ENCODE results near the gene YKT6. TPM values are rescaled to one million over a fixed set of nuclear protein-coding genes. Genes with fewer than 3 reads are reported as not detected.

Gene YKT6
- total and polyA plus RNA-seq, 8 donors: 57.0 to 88.2 (median 65.4) TPM

- intact Hi-C loops (cut with DNase I): no loop called here
- ATAC-seq: no peak
- no peak for TF ChIP-seq CTCF (IDR thresholded peaks at IDR 0.05)
- Histone ChIP-seq H3K36me3 (no peaks in the 10 kb centered on the region), H3K4me3 (no peak overlapping the region), H3K27me3 (peaks cover 0 to 2% of the 10 kb centered on the region in 2 donors), H3K9me3 (no peaks in the 10 kb centered on the region), H3K4me1 (no peaks in the 10 kb centered on the region), H3K27ac (no peak overlapping the region)
- DNase-seq: no peak
Observed at GRCh38 chr7:44153948-44154335, 46.8 kb upstream of the YKT6 start.

- Histone ChIP-seq H3K36me3 (no peaks in the 10 kb centered on the region), H3K27ac (no peak overlapping the region), H3K4me3 (no peak overlapping the region), H3K27me3 (no peaks in the 10 kb centered on the region), H3K4me1 (no peaks in the 10 kb centered on the region), H3K9me3 (no peaks in the 10 kb centered on the region)
- ATAC-seq (no peak), DNase-seq (no peak)
- intact Hi-C loops (cut with DNase I): no loop called here
- no peak for TF ChIP-seq CTCF (IDR thresholded peaks at IDR 0.05)
Observed at GRCh38 chr7:44154703-44155102, 46.1 kb upstream of the YKT6 start.

GRCh38 chr7:44155191-44156185 is 45.3 kb upstream of the YKT6 start:
- Histone ChIP-seq H3K4me3 (no peak overlapping the region), H3K4me1 (no peaks in the 10 kb centered on the region), H3K9me3 (no peaks in the 10 kb centered on the region), H3K27me3 (no peaks in the 10 kb centered on the region), H3K36me3 (no peaks in the 10 kb centered on the region), H3K27ac (no peak overlapping the region)
- intact Hi-C loops (cut with DNase I): no loop called here
- TF ChIP-seq CTCF (IDR thresholded peaks at IDR 0.05): no peak
- DNase-seq: no peak
- no peak for ATAC-seq

GRCh38 chr7:44156453-44157010 is 44.2 kb upstream of the YKT6 start:
- no peaks in the 10 kb centered on the region for H3K4me1 ChIP-seq
- DNase-seq: no peak
- no peak overlapping the region for H3K27ac ChIP-seq
- H3K36me3 ChIP-seq: no peaks in the 10 kb centered on the region
- TF ChIP-seq CTCF (IDR thresholded peaks at IDR 0.05): no peak
- no peak overlapping the region for H3K4me3 ChIP-seq
- H3K9me3 ChIP-seq: no peaks in the 10 kb centered on the region
- no peaks in the 10 kb centered on the region for H3K27me3 ChIP-seq
- intact Hi-C loops (cut with DNase I): no loop called here
- no peak for ATAC-seq

Data from left lung (tissue), 10 donors.